Mesendoderm (in vitro differentiated cells): ENCODE results near the gene STAP1.
A peak's percentile ranks its signal among the peaks of the same experiment; 100 is the strongest.

Experiments used
- DNase-seq: peaks from one replicate; pipeline ENCODE4 v3.0.0; 2013
- H2AK5ac ChIP-seq: 2 replicates; pipeline ENCODE4 v1.6.1; 2013; ENCODE audit warnings: low read length, inconsistent platforms
- H2BK120ac ChIP-seq: 2 replicates; pipeline ENCODE4 v1.6.1; 2013; ENCODE audit warnings: low read depth, mild to moderate bottlenecking, low read length, moderate library complexity, mixed read lengths
- H2BK15ac ChIP-seq: replicated peaks from 2 replicates; pipeline ENCODE4 v1.6.1; 2013; ENCODE audit warnings: low read depth, mild to moderate bottlenecking, moderate library complexity
- H2BK5ac ChIP-seq: 2 replicates; pipeline ENCODE4 v1.6.1; 2013; ENCODE audit warnings: low read length, inconsistent platforms
- H3K18ac ChIP-seq: 2 replicates; pipeline ENCODE4 v1.6.1; 2013; ENCODE audit warnings: mild to moderate bottlenecking, low read length, mixed read lengths
- H3K23ac ChIP-seq: one replicate; pipeline ENCODE4 v1.6.1; 2013; ENCODE audit warnings: low read length
- H3K27ac ChIP-seq: 2 replicates; pipeline ENCODE4 v1.5.1; 2013; ENCODE audit warnings: low read depth, mild to moderate bottlenecking, inconsistent platforms, low read length, moderate library complexity
- H3K27me3 ChIP-seq: 2 replicates; pipeline ENCODE4 v1.6.1; 2013; ENCODE audit warnings: low read length, control low read depth, mild to moderate bottlenecking, inconsistent platforms; ENCODE audit not compliant: insufficient read depth, poor library complexity
- H3K36me3 ChIP-seq: 2 replicates; pipeline ENCODE4 v1.6.1; 2013; ENCODE audit warnings: low read length, inconsistent platforms; ENCODE audit not compliant: control insufficient read depth, insufficient read depth
- H3K4ac ChIP-seq: one replicate; pipeline ENCODE4 v1.6.1; 2013; ENCODE audit warnings: low read depth, mild to moderate bottlenecking, low read length, moderate library complexity
- H3K4me1 ChIP-seq: 2 replicates; pipeline ENCODE4 v1.6.1; 2013; ENCODE audit warnings: low read depth, low read length, inconsistent platforms; ENCODE audit not compliant: control insufficient read depth
- H3K4me2 ChIP-seq: 2 replicates; pipeline ENCODE4 v1.6.1; 2013; ENCODE audit warnings: low read length
- H3K4me3 ChIP-seq: 2 replicates; pipeline ENCODE4 v1.5.1; 2013; ENCODE audit warnings: mild to moderate bottlenecking, low read length
- H3K56ac ChIP-seq: one replicate; pipeline ENCODE4 v1.6.1; 2013; ENCODE audit warnings: low read length
- H3K79me1 ChIP-seq: 2 replicates; pipeline ENCODE4 v1.6.1; 2013; ENCODE audit warnings: low read length, inconsistent platforms
- H3K79me2 ChIP-seq: 2 replicates; pipeline ENCODE4 v1.6.1; 2013; ENCODE audit warnings: mild to moderate bottlenecking, low read length; ENCODE audit not compliant: control insufficient read depth, insufficient read depth
- H3K9ac ChIP-seq: 2 replicates; pipeline ENCODE4 v1.6.1; 2013; ENCODE audit warnings: low read length, inconsistent platforms
- H4K5ac ChIP-seq: one replicate; pipeline ENCODE4 v1.6.1; 2013; ENCODE audit warnings: low read length
- H4K8ac ChIP-seq: one replicate; pipeline ENCODE4 v1.6.1; 2013; ENCODE audit warnings: low read depth, mild to moderate bottlenecking, control low read depth, low read length, moderate library complexity
- WGBS: extraction: QIAGEN DNeasy Blood & Tissue Kit; methylation state at CpG from one replicate; pipeline ENCODE4 v1.1.7; 2013; ENCODE audit warnings: low lambda C conversion rate, missing lambda C conversion rate; ENCODE audit not compliant: insufficient coverage; ENCODE audit errors: extremely low coverage; 5-methylcytosine and 5-hydroxymethylcytosine counted together

Gene STAP1

GRCh38 chr4:67535280-67535840 is 23.2 kb upstream of the STAP1 start:
- H2BK120ac ChIP-seq: no peak overlapping the region
- H4K5ac ChIP-seq: no peak overlapping the region
- H3K4me2 ChIP-seq: no peak overlapping the region
- no peaks in the 10 kb centered on the region for H3K4me1 ChIP-seq
- no peak overlapping the region for H2BK15ac ChIP-seq
- WGBS: no CpG with 5 or more reads among the region's 2 CpGs
- H2AK5ac ChIP-seq: no peak overlapping the region
- H3K79me2 ChIP-seq: no peaks in the 10 kb centered on the region
- peaks cover 5% of the 10 kb centered on the region for H3K36me3 ChIP-seq
- H3K9ac ChIP-seq: no peak overlapping the region
- H3K23ac ChIP-seq: no peak overlapping the region
- no peak overlapping the region for H3K27ac ChIP-seq
- H3K79me1 ChIP-seq: peaks cover 2% of the 10 kb centered on the region
- H3K18ac ChIP-seq: no peak overlapping the region
- H3K27me3 ChIP-seq: no peaks in the 10 kb centered on the region
- H3K4ac ChIP-seq: no peak overlapping the region
- H2BK5ac ChIP-seq: no peak overlapping the region
- no peak for DNase-seq
- H4K8ac ChIP-seq: no peak overlapping the region
- no peak overlapping the region for H3K56ac ChIP-seq
- no peak overlapping the region for H3K4me3 ChIP-seq

GRCh38 chr4:67539830-67540229 is 18.7 kb upstream of the STAP1 start:
- no peak overlapping the region for H4K5ac ChIP-seq
- no peak overlapping the region for H4K8ac ChIP-seq
- no peak overlapping the region for H3K4ac ChIP-seq
- H2BK120ac ChIP-seq: no peak overlapping the region
- no peaks in the 10 kb centered on the region for H3K4me1 ChIP-seq
- H2BK5ac ChIP-seq: no peak overlapping the region
- no peak overlapping the region for H3K9ac ChIP-seq
- WGBS: no CpG with 5 or more reads among the region's 1 CpG
- no peaks in the 10 kb centered on the region for H3K27me3 ChIP-seq
- H2BK15ac ChIP-seq: no peak overlapping the region
- peaks cover 1% of the 10 kb centered on the region for H3K79me1 ChIP-seq
- peaks cover 5% of the 10 kb centered on the region for H3K79me2 ChIP-seq
- H2AK5ac ChIP-seq: no peak overlapping the region
- H3K36me3 ChIP-seq: no peaks in the 10 kb centered on the region
- H3K4me2 ChIP-seq: no peak overlapping the region
- no peak for DNase-seq
- no peak overlapping the region for H3K4me3 ChIP-seq
- H3K56ac ChIP-seq: no peak overlapping the region
- no peak overlapping the region for H3K23ac ChIP-seq
- no peak overlapping the region for H3K18ac ChIP-seq
- H3K27ac ChIP-seq: no peak overlapping the region

DNA sequence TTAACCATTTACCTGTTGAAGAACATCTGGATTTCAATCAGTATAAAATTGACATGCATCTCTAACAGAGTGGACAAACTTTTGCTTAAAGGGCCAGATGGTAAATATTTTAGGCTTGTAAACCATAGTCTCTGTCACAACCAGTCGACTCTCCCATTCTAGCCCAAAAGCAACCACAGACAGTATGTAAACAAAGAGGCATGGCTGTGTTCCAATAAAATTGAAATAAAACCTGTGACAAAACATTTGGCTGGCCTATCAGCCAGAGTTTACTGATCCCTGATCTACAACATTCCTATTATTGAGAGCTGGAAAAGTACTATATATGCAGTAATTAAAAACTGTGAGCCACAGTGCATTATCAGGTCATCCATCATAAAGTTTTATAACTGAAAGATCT is 16.5 kb upstream of the STAP1 start:
- H2AK5ac ChIP-seq: no peak overlapping the region
- H3K18ac ChIP-seq: no peak overlapping the region
- no peak overlapping the region for H3K56ac ChIP-seq
- DNase-seq: no peak
- H3K4me1 ChIP-seq: no peaks in the 10 kb centered on the region
- no peak overlapping the region for H3K27ac ChIP-seq
- peaks cover 5% of the 10 kb centered on the region for H3K79me2 ChIP-seq
- H3K9ac ChIP-seq: no peak overlapping the region
- H3K36me3 ChIP-seq: no peaks in the 10 kb centered on the region
- H2BK15ac ChIP-seq: no peak overlapping the region
- no peak overlapping the region for H3K4me3 ChIP-seq
- H3K27me3 ChIP-seq: no peaks in the 10 kb centered on the region
- H4K5ac ChIP-seq: no peak overlapping the region
- no peak overlapping the region for H3K23ac ChIP-seq
- H2BK5ac ChIP-seq: no peak overlapping the region
- H3K79me1 ChIP-seq: peaks cover 1% of the 10 kb centered on the region
- no peak overlapping the region for H2BK120ac ChIP-seq
- no peak overlapping the region for H4K8ac ChIP-seq
- no peak overlapping the region for H3K4ac ChIP-seq
- no CpG with 5 or more reads among the region's 1 CpG for WGBS
- H3K4me2 ChIP-seq: no peak overlapping the region

DNA sequence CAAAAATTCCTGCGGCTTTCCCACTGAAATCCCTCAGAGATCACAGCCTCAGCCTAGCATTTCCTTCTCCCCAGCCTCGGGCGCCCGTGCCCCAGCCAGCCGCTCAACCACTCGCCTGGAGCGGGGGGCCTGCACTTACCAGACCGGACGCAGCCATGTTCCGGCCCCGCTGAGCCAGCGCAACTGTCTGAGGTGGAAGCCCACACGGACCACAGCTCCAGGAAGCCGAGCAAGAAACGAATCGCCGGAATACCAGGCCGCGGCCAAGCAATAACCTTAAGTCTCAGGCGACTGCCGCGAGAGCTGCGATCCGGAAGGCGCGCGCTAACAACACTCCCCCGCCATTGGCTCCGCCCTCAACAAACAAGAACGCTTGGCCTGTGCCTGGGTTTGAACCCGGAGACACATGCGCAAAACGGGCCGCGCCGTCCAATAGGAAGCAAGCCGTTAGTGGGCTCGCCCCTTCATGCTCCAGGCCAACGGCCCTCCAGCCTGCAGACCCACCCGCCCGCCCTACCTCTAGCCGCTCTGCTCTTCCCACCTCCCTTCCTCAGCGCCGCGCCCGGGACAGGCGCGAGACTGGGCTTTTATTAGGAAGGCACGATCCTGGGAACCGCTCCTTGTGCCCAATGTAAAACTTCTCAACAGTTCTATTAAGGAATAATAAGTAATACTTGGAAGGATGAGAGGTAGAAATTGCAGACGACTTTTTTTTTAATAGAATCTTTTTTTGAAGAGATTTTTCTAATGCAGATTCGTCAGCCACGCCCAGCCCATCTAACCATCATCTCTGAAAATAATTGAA is 13.1 kb upstream of the STAP1 start, which contains the start of gene CENPC:
Gene CENPC (minus strand): TSS at position 305 of the 805 bp plus-strand sequence. CDS start 148 bp downstream, at position 157.
- no peaks in the 10 kb centered on the region for H3K36me3 ChIP-seq
- H3K27ac ChIP-seq: peak within 1 kb of the TSS; percentile 87
- H3K79me2 ChIP-seq: peaks cover 5% of the 10 kb centered on the region
- no peak within 1 kb of the TSS for H3K4ac ChIP-seq
- peak within 1 kb of the TSS; percentile 30 for H4K8ac ChIP-seq
- H3K4me3 ChIP-seq: peak within 1 kb of the TSS; percentile 87
- H3K23ac ChIP-seq: no peak within 1 kb of the TSS
- peak within 1 kb of the TSS; percentile 77 for H3K18ac ChIP-seq
- H3K27me3 ChIP-seq: no peaks in the 10 kb centered on the region
- no peak within 1 kb of the TSS for H2BK120ac ChIP-seq
- H3K79me1 ChIP-seq: peaks cover 1% of the 10 kb centered on the region
- peak within 1 kb of the TSS; percentile 56 for H2BK5ac ChIP-seq
- no peak within 1 kb of the TSS for H4K5ac ChIP-seq
- no peaks in the 10 kb centered on the region for H3K4me1 ChIP-seq
- H2BK15ac ChIP-seq: no peak within 1 kb of the TSS
- peak within 1 kb of the TSS; percentile 98 for H3K56ac ChIP-seq
- WGBS: no CpG with 5 or more reads among the region's 53 CpGs
- H2AK5ac ChIP-seq: no peak within 1 kb of the TSS
- H3K9ac ChIP-seq: peak within 1 kb of the TSS; percentile 94
- peak within 1 kb of the TSS; percentile 63 for H3K4me2 ChIP-seq
- peak; percentile 99 for DNase-seq

DNA sequence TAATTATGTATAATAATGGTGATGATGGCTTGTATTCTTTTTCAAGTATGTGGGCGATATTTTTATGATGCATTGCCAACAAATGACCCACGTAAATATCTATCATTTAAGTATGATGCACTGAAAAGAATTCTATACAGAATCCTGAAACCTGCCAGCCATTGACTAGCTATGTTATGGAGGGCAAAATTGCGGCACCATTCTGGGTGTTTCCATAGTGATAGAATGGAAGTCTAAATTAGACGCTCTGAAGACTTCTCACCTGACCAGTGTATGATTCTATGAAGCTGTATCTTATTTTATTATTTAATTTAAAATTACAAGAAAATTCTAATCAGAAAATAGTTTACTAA is 12.5 kb upstream of the STAP1 start:
- Histone ChIP-seq H3K4ac (no peak overlapping the region), H3K4me1 (no peaks in the 10 kb centered on the region), H3K27ac (no peak overlapping the region), H3K23ac (no peak overlapping the region), H2AK5ac (no peak overlapping the region), H3K27me3 (no peaks in the 10 kb centered on the region), H4K8ac (no peak overlapping the region), H3K79me2 (peaks cover 5% of the 10 kb centered on the region), H3K9ac (no peak overlapping the region), H3K79me1 (peaks cover 1% of the 10 kb centered on the region), H2BK5ac (no peak overlapping the region), H3K4me3 (no peak overlapping the region), H3K36me3 (no peaks in the 10 kb centered on the region), H3K18ac (no peak overlapping the region), H2BK15ac (no peak overlapping the region), H3K4me2 (no peak overlapping the region), H4K5ac (no peak overlapping the region), H3K56ac (no peak overlapping the region), H2BK120ac (no peak overlapping the region)
- WGBS: no CpG with 5 or more reads among the region's 4 CpGs
- DNase-seq: no peak
